H9 (cell line): ENCODE data around the gene IRX4. TPM values are rescaled to one million over a fixed set of nuclear protein-coding genes. Genes with fewer than 3 reads are reported as not detected.
"Not testable (repeated sequence)": the region's sequence is repeated elsewhere in the genome, so short reads cannot be mapped to it uniquely, and the experiment has no call there.

ENCODE experiments used
- DNase-seq: peaks from one replicate; pipeline ENCODE4 v3.0.0-alpha.2; 2017
- H2AFZ ChIP-seq: one replicate; pipeline ENCODE4 v1.6.1; 2013; ENCODE audit warnings: mild to moderate bottlenecking, low read length, control low read depth, moderate library complexity
- H2AK5ac ChIP-seq: 2 replicates; pipeline ENCODE4 v1.6.1; 2013; ENCODE audit warnings: low read length, control low read depth, mixed read lengths; ENCODE audit not compliant: insufficient read length
- H2BK120ac ChIP-seq: one replicate; pipeline ENCODE4 v1.6.1; 2013; ENCODE audit warnings: low read depth, mild to moderate bottlenecking, low read length, control low read depth, inconsistent platforms; ENCODE audit not compliant: poor library complexity, severe bottlenecking
- H2BK12ac ChIP-seq: 2 replicates; pipeline ENCODE4 v1.6.1; 2013; ENCODE audit warnings: low read length, control low read depth, mixed read lengths, low read depth; ENCODE audit not compliant: insufficient read length
- H2BK15ac ChIP-seq: 2 replicates; pipeline ENCODE4 v1.6.1; 2013; ENCODE audit warnings: low read depth, low read length, control low read depth
- H2BK20ac ChIP-seq: one replicate; pipeline ENCODE4 v1.6.1; 2013; ENCODE audit warnings: low read depth, mild to moderate bottlenecking, low read length, control low read depth, inconsistent platforms; ENCODE audit not compliant: poor library complexity, severe bottlenecking
- H2BK5ac ChIP-seq: 2 replicates; pipeline ENCODE4 v1.6.1; 2013; ENCODE audit warnings: low read length, control low read depth, mixed read lengths; ENCODE audit not compliant: insufficient read length
- H3K14ac ChIP-seq: 2 replicates; pipeline ENCODE4 v1.6.1; 2013; ENCODE audit warnings: low read length, control low read depth; ENCODE audit not compliant: insufficient read depth
- H3K18ac ChIP-seq: 2 replicates; pipeline ENCODE4 v1.6.1; 2013; ENCODE audit warnings: low read depth, mild to moderate bottlenecking, mixed read lengths, low read length, control low read depth; ENCODE audit not compliant: insufficient read length
- H3K23ac ChIP-seq: 2 replicates; pipeline ENCODE4 v1.6.1; 2013; ENCODE audit warnings: low read length, control low read depth, mixed read lengths, low read depth; ENCODE audit not compliant: insufficient read length
- H3K23me2 ChIP-seq: 2 replicates; pipeline ENCODE4 v1.6.1; 2013; ENCODE audit warnings: low read depth, mild to moderate bottlenecking, mixed read lengths, low read length, control low read depth; ENCODE audit not compliant: insufficient read length, poor library complexity, severe bottlenecking
- H3K27ac ChIP-seq: 2 replicates; pipeline ENCODE4 v1.5.1; 2013; ENCODE audit warnings: low read length, control low read depth, mixed read lengths, low read depth; ENCODE audit not compliant: insufficient read length
- H3K27me3 ChIP-seq: 2 replicates; pipeline ENCODE4 v1.6.1; 2013; ENCODE audit warnings: low read length, control low read depth, inconsistent platforms; ENCODE audit not compliant: insufficient read depth
- H3K4ac ChIP-seq: 2 replicates; pipeline ENCODE4 v1.6.1; 2013; ENCODE audit warnings: low read depth, mild to moderate bottlenecking, control low read depth, inconsistent platforms, low read length, moderate library complexity
- H3K4me1 ChIP-seq: 2 replicates; pipeline ENCODE4 v1.6.1; 2013; ENCODE audit warnings: low read length, control low read depth, inconsistent platforms; ENCODE audit not compliant: insufficient read depth
- H3K4me2 ChIP-seq: 2 replicates; pipeline ENCODE4 v1.6.1; 2013; ENCODE audit warnings: low read length, control low read depth, mixed read lengths; ENCODE audit not compliant: insufficient read length, insufficient read depth
- H3K56ac ChIP-seq: 2 replicates; pipeline ENCODE4 v1.6.1; 2013; ENCODE audit warnings: low read depth, mild to moderate bottlenecking, mixed read lengths, low read length, control low read depth; ENCODE audit not compliant: insufficient read length
- H3K79me1 ChIP-seq: 2 replicates; pipeline ENCODE4 v1.6.1; 2013; ENCODE audit warnings: low read depth, mild to moderate bottlenecking, moderate library complexity, low read length, control low read depth, inconsistent platforms; ENCODE audit not compliant: insufficient read depth, poor library complexity, severe bottlenecking
- H3K79me2 ChIP-seq: 2 replicates; pipeline ENCODE4 v1.6.1; 2013; ENCODE audit warnings: low read length, control low read depth, inconsistent platforms; ENCODE audit not compliant: insufficient read depth
- H3K9ac ChIP-seq: 2 replicates; pipeline ENCODE4 v1.6.1; 2013; ENCODE audit warnings: low read length, control low read depth, mixed read lengths; ENCODE audit not compliant: insufficient read length; ENCODE audit errors: extremely low read depth
- H3K9me3 ChIP-seq: one replicate; pipeline ENCODE4 v1.6.1; 2013; ENCODE audit warnings: low read depth, low read length, inconsistent platforms; ENCODE audit not compliant: control insufficient read depth
- H3T11ph ChIP-seq: one replicate; pipeline ENCODE4 v1.6.1; 2013; ENCODE audit warnings: mild to moderate bottlenecking, low read length, control low read depth, inconsistent platforms
- H4K20me1 ChIP-seq: one replicate; pipeline ENCODE4 v1.6.1; 2013; ENCODE audit not compliant: control insufficient read depth, insufficient read length, insufficient read depth
- H4K5ac ChIP-seq: 2 replicates; pipeline ENCODE4 v1.6.1; 2013; ENCODE audit warnings: low read depth, mild to moderate bottlenecking, mixed read lengths, low read length, control low read depth; ENCODE audit not compliant: insufficient read length
- H4K8ac ChIP-seq: replicated peaks from 2 replicates; pipeline ENCODE4 v1.6.1; 2013; ENCODE audit warnings: low read length, control low read depth, mixed read lengths, low read depth; ENCODE audit not compliant: insufficient read length
- H4K91ac ChIP-seq: 2 replicates; pipeline ENCODE4 v1.6.1; 2013; ENCODE audit warnings: low read depth, mild to moderate bottlenecking, moderate library complexity, mixed read lengths, low read length, control low read depth; ENCODE audit not compliant: insufficient read length
- H3K27ac Mint-ChIP-seq, 3 experiments: 2 replicates in 2 of 3; 3 replicates in 1 of 3; pipeline ENCODE4 v1.8.0; 2020 to 2021; ENCODE audit warnings: mixed read lengths in 3 of 3, mild to moderate bottlenecking in 1 of 3, moderate library complexity in 1 of 3
- H3K27me3 Mint-ChIP-seq: 2 replicates; pipeline ENCODE4 v1.8.0; 2021; ENCODE audit warnings: low read depth, mild to moderate bottlenecking, moderate library complexity, mixed read lengths
- H3K36me3 Mint-ChIP-seq, 3 experiments: 2 replicates in 2 of 3; 3 replicates in 1 of 3; pipeline ENCODE4 v1.8.0; 2020 to 2021; ENCODE audit warnings: low read depth in 3 of 3, mixed read lengths in 3 of 3; ENCODE audit not compliant: insufficient read depth in 1 of 3
- H3K4me1 Mint-ChIP-seq, 2 experiments: 2 replicates each; pipeline ENCODE4 v1.8.0; 2020; ENCODE audit warnings: mixed read lengths in 2 of 2
- H3K4me3 Mint-ChIP-seq, 2 experiments: 2 replicates in 1 of 2; 3 replicates in 1 of 2; pipeline ENCODE4 v1.8.0; 2020 to 2021; ENCODE audit warnings: mild to moderate bottlenecking in 2 of 2, mixed read lengths in 2 of 2, moderate library complexity in 1 of 2
- H3K9me3 Mint-ChIP-seq, 2 experiments: 2 replicates in 1 of 2; 3 replicates in 1 of 2; pipeline ENCODE4 v1.8.0; 2020; ENCODE audit warnings: mild to moderate bottlenecking in 2 of 2, mixed read lengths in 2 of 2, moderate library complexity in 1 of 2
- WGBS: extraction: QIAGEN DNeasy Blood & Tissue Kit; methylation state at CpG from one replicate; pipeline ENCODE4 v1.1.7; 2013; ENCODE audit warnings: missing lambda C conversion rate, low lambda C conversion rate, mixed read lengths; ENCODE audit not compliant: insufficient read length; ENCODE audit errors: extremely low coverage; 5-methylcytosine and 5-hydroxymethylcytosine counted together
- total RNA-seq: library from RNA; stranded (reverse); gene quantifications from 2 replicates; pipeline ENCODE4 v1.2.1, GENCODE V29; 2021
- TF ChIP-seq, protein P1 (sequence below): fragments of 200-600 bp; sonication (generic); conservative IDR thresholded peaks from 3 replicates; pipeline ENCODE4 v1.8.0; 2021; ENCODE audit warnings: antibody characterized with exemption, mild to moderate bottlenecking

The IRX4 gene
- total RNA-seq, 1 experiment from 2014 or later, result 3.2 TPM

DNA sequence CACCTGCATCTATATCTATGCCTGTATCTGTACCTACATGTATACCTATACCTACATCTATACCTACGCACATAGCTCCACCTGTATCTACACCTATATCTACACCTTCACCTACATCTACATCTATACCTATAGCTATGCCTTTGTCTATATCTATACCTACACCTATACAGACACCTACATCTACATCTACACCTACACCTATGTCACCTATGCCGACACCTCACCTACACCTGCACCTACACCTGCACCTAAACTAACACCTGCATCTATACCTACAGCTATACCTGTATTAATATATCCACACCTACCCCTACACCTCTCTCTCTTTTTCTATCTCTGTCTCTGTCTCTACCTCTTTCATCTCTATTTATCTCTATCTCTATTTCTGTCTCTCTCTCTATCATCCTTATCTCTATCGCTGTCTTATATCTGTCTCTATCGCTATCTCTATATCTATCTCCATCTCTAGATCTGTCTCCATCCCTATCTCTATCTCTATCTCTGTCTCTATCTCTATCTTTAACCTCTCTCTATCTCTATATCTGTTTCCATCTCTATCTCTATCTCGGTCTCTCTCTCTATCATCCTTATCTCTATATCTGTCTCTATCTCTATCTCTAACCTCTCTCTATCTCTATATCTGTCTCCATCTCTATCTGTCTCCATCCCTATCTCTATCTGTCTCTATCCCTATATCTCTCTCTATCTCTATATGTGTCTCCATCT is 37.9 kb downstream of the IRX4 start:
- no peak overlapping the region for H2AFZ ChIP-seq
- no peak overlapping the region for H2AK5ac ChIP-seq
- no peak overlapping the region for H3K18ac ChIP-seq
- H3K27ac Mint-ChIP-seq, result no peak overlapping the region
- TF ChIP-seq, protein P1, sequence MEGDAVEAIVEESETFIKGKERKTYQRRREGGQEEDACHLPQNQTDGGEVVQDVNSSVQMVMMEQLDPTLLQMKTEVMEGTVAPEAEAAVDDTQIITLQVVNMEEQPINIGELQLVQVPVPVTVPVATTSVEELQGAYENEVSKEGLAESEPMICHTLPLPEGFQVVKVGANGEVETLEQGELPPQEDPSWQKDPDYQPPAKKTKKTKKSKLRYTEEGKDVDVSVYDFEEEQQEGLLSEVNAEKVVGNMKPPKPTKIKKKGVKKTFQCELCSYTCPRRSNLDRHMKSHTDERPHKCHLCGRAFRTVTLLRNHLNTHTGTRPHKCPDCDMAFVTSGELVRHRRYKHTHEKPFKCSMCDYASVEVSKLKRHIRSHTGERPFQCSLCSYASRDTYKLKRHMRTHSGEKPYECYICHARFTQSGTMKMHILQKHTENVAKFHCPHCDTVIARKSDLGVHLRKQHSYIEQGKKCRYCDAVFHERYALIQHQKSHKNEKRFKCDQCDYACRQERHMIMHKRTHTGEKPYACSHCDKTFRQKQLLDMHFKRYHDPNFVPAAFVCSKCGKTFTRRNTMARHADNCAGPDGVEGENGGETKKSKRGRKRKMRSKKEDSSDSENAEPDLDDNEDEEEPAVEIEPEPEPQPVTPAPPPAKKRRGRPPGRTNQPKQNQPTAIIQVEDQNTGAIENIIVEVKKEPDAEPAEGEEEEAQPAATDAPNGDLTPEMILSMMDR, result no peak
- DNase-seq, result no peak
- no peak overlapping the region for H3K23ac ChIP-seq
- H3T11ph ChIP-seq, result no peak overlapping the region
- no peak overlapping the region for H2BK120ac ChIP-seq
- H3K9me3 Mint-ChIP-seq, result no peaks in the 10 kb centered on the region
- no peak overlapping the region for H2BK20ac ChIP-seq
- no peak overlapping the region for H4K8ac ChIP-seq
- H2BK15ac ChIP-seq, result no peak overlapping the region
- no peak overlapping the region for H2BK5ac ChIP-seq
- H3K9ac ChIP-seq, result no peak overlapping the region
- H3K14ac ChIP-seq, result no peak overlapping the region
- H3K9me3 ChIP-seq, result no peaks in the 10 kb centered on the region
- no peaks in the 10 kb centered on the region for H3K79me2 ChIP-seq
- no peak overlapping the region for H3K4me2 ChIP-seq
- no peak overlapping the region for H2BK12ac ChIP-seq
- no peak overlapping the region for H4K5ac ChIP-seq
- H3K36me3 Mint-ChIP-seq, result no peaks in the 10 kb centered on the region; a peak in 1 of 7 replicates
- H3K4me3 Mint-ChIP-seq, result no peak overlapping the region
- H3K4me1 ChIP-seq, result no peaks in the 10 kb centered on the region
- H4K91ac ChIP-seq, result no peak overlapping the region
- H3K27me3 ChIP-seq, result peaks cover 14% of the 10 kb centered on the region; the same call in 1 of the 2 replicates
- H4K20me1 ChIP-seq, result no peaks in the 10 kb centered on the region
- H3K4me1 Mint-ChIP-seq, result peaks cover 4 to 7% of the 10 kb centered on the region in 2 experiments
- no peak overlapping the region for H3K4ac ChIP-seq
- H3K79me1 ChIP-seq, result no peaks in the 10 kb centered on the region
- H3K23me2 ChIP-seq, result no peaks in the 10 kb centered on the region
- no peak overlapping the region for H3K56ac ChIP-seq
- 100% methylated on average over 2 of the region's 5 CpGs for WGBS
- H3K27me3 Mint-ChIP-seq, result peaks cover 44% of the 10 kb centered on the region
- H3K27ac ChIP-seq, result no peak overlapping the region

DNA sequence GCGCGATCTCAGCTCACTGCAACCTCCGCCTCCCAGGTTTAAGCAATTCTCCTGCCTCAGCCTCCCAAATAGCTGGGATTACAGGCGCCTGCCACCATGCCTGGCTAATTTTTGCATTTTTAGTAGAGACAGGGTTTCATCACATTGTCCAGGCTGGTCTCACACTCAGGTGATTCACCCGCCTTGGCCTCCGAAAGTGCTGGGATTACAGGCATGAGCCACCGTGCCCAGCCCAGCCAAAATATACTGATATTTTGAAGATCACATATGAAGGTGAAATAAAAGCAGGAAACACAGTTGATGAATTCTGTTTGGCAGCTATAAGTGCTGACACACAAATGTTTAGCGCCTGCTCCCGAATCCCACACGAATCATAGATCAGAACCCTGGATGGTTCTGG is 39.0 kb downstream of the IRX4 start:
- not testable (repeated sequence) for H3K27ac Mint-ChIP-seq, H3K79me1 ChIP-seq, H2BK12ac ChIP-seq, H3K23me2 ChIP-seq, H3K9me3 ChIP-seq, H4K8ac ChIP-seq, H2BK5ac ChIP-seq, H4K20me1 ChIP-seq, H3K4me3 Mint-ChIP-seq, H2BK20ac ChIP-seq, H3K9ac ChIP-seq, DNase-seq, H3K27me3 ChIP-seq, H3K4me2 ChIP-seq, H2BK120ac ChIP-seq, H2AK5ac ChIP-seq, H3K18ac ChIP-seq, H3K4ac ChIP-seq, H3K14ac ChIP-seq, H3K27ac ChIP-seq, H3K36me3 Mint-ChIP-seq, H4K91ac ChIP-seq, H3K4me1 ChIP-seq, H3K79me2 ChIP-seq, H4K5ac ChIP-seq, H3K23ac ChIP-seq, H2AFZ ChIP-seq, H3K56ac ChIP-seq, H3K9me3 Mint-ChIP-seq, H3K4me1 Mint-ChIP-seq, H2BK15ac ChIP-seq, H3T11ph ChIP-seq
- H3K27me3 Mint-ChIP-seq, result peaks cover 36% of the 10 kb centered on the region
- no CpG with 5 or more reads among the region's 10 CpGs for WGBS
